ENCODE data around the gene AP1S3.

AP1S3 gene

GRCh38 chr2:223759569-223760430, 77.6 kb downstream of the AP1S3 start:
- Histone ChIP-seq H3K36me3 (no peaks in the 10 kb centered on the region), H3K4me1 (ENCODE audit: control insufficient read depth in 1 of 2, insufficient read depth in 1 of 2, low read depth in 1 of 2, low read length in 1 of 2) (peaks cover 13 to 20% of the 10 kb centered on the region in 2 experiments), H3K4me3 (ENCODE audit: low read depth in 1 of 2, low read length in 1 of 2) (no peak overlapping the region), H3K27ac (no peak overlapping the region), H3K9me3 (no peaks in the 10 kb centered on the region), H3K27me3 (no peaks in the 10 kb centered on the region)
- no peak for TF ChIP-seq CTCF (IDR thresholded peaks at IDR 0.05)

- Histone ChIP-seq H3K4me3 (ENCODE audit: low read depth in 1 of 2, low read length in 1 of 2) (no peak overlapping the region), H3K27me3 (no peaks in the 10 kb centered on the region), H3K4me1 (ENCODE audit: control insufficient read depth in 1 of 2, insufficient read depth in 1 of 2, low read depth in 1 of 2, low read length in 1 of 2) (peaks cover 5 to 11% of the 10 kb centered on the region in 2 experiments), H3K27ac (no peak overlapping the region), H3K9me3 (no peaks in the 10 kb centered on the region), H3K36me3 (no peaks in the 10 kb centered on the region)
- no peak for TF ChIP-seq CTCF (IDR thresholded peaks at IDR 0.05)
Measured at GRCh38 chr2:223758131-223758840, 79.1 kb downstream of the AP1S3 start.

- H3K4me1 ChIP-seq (ENCODE audit: control insufficient read depth in 1 of 2, insufficient read depth in 1 of 2, low read depth in 1 of 2, low read length in 1 of 2), result no peaks in the 10 kb centered on the region
- no peak for TF ChIP-seq CTCF (IDR thresholded peaks at IDR 0.05)
- H3K27me3 ChIP-seq, result peaks cover 18% of the 10 kb centered on the region
- no peak overlapping the region for H3K27ac ChIP-seq
- H3K9me3 ChIP-seq, result no peaks in the 10 kb centered on the region
- no peak overlapping the region for H3K4me3 ChIP-seq (ENCODE audit: low read depth in 1 of 2, low read length in 1 of 2)
- H3K36me3 ChIP-seq, result no peaks in the 10 kb centered on the region
Measured at GRCh38 chr2:223753940-223754339, 83.4 kb downstream of the AP1S3 start.

GRCh38 chr2:223751012-223751411, 86.4 kb downstream of the AP1S3 start:
- Histone ChIP-seq H3K27me3 (peaks cover 23% of the 10 kb centered on the region), H3K4me3 (ENCODE audit: low read depth in 1 of 2, low read length in 1 of 2) (no peak overlapping the region), H3K27ac (no peak overlapping the region), H3K4me1 (ENCODE audit: control insufficient read depth in 1 of 2, insufficient read depth in 1 of 2, low read depth in 1 of 2, low read length in 1 of 2) (no peaks in the 10 kb centered on the region), H3K36me3 (no peaks in the 10 kb centered on the region), H3K9me3 (peaks cover 3% of the 10 kb centered on the region)
- no peak for TF ChIP-seq CTCF (IDR thresholded peaks at IDR 0.05)

- H3K27me3 ChIP-seq, result peaks cover 23% of the 10 kb centered on the region
- H3K36me3 ChIP-seq, result no peaks in the 10 kb centered on the region
- no peak overlapping the region for H3K27ac ChIP-seq
- TF ChIP-seq CTCF (IDR thresholded peaks at IDR 0.05), result no peak
- H3K4me3 ChIP-seq (ENCODE audit: low read depth in 1 of 2, low read length in 1 of 2), result no peak overlapping the region
- peaks cover 3% of the 10 kb centered on the region for H3K9me3 ChIP-seq
- H3K4me1 ChIP-seq (ENCODE audit: control insufficient read depth in 1 of 2, insufficient read depth in 1 of 2, low read depth in 1 of 2, low read length in 1 of 2), result peaks cover 0 to 4% of the 10 kb centered on the region in 2 experiments
Measured at GRCh38 chr2:223747392-223748042, 89.9 kb downstream of the AP1S3 start.

All from neutrophil (primary cell).